Omental fat pad (tissue), 4 donors: Measurements from ENCODE around the gene RPL38. TPM values are rescaled to one million over a fixed set of nuclear protein-coding genes. Genes with fewer than 3 reads are reported as not detected.

Experiments used
- ATAC-seq: fragments of 150-250 bp; one replicate; pipeline ENCODE4 v1.9.1; 2016; ENCODE audit warnings: mild to moderate bottlenecking, moderate library complexity; ENCODE audit not compliant: low FRiP score
- DNase-seq: peaks from one replicate; pipeline ENCODE4 v3.0.0-alpha.2; 2019; ENCODE audit warnings: low spot score
- total RNA-seq, 4 donors: library from RNA; depleted of rRNA; stranded (reverse); fragments of >200 nt; gene quantifications; one replicate each; pipeline ENCODE4 v1.1.0, GENCODE V29; 2016
- TF ChIP-seq, protein P1 (sequence below), 3 donors: fragments of 450-650 bp; IDR thresholded peaks; one replicate each; pipeline ENCODE4 v1.5.1; 2016 to 2017; ENCODE audit warnings: antibody characterized with exemption in 3 of 3, mild to moderate bottlenecking in 3 of 3, moderate library complexity in 2 of 3

The RPL38 gene
- total RNA-seq, 4 donors from 2014 or later: 333 to 392 (median 362) TPM

DNA sequence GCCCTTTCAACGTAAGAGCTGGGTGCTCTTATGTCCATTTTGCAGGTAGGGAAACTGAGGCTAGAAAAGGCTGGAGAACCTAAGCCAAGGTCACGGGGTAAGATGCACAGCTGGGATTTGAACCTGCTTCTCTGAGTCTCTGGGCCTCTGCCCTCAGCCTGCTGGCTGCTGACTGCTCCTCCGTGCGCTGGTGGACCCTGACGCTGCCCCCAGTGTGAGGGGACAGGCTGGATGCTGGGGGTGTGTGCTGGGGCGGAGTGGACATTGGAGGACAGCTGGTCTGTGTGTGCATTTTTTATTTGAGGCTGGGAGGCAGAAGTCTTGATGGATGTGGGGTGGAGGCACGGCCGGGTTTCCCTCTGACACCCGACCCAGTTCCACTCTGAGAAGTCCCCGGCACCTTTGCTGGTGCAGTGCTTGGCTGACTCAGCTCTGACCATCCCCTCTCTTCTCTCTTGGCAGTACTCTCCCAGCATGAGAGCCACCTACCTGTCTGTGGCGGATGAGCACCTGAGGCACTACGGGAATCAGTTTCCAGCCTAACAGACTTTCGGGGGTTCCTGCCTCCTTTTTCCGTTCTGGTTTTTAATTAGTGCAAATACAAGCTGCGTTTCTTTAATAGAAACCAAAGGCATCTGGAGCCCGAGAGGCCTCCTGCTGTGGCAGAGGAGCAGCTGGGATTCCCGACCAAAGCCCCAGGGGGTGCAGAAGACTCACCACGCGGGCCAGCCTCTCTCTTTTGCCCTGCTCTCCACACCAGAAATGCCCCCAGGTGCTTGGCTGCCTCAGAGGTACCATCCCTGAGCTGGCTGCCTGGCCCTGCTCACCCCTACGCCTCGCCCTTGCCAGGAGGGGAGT, 56.4 kb downstream of the RPL38 start:
- no peak for ATAC-seq
- TF ChIP-seq, protein P1, sequence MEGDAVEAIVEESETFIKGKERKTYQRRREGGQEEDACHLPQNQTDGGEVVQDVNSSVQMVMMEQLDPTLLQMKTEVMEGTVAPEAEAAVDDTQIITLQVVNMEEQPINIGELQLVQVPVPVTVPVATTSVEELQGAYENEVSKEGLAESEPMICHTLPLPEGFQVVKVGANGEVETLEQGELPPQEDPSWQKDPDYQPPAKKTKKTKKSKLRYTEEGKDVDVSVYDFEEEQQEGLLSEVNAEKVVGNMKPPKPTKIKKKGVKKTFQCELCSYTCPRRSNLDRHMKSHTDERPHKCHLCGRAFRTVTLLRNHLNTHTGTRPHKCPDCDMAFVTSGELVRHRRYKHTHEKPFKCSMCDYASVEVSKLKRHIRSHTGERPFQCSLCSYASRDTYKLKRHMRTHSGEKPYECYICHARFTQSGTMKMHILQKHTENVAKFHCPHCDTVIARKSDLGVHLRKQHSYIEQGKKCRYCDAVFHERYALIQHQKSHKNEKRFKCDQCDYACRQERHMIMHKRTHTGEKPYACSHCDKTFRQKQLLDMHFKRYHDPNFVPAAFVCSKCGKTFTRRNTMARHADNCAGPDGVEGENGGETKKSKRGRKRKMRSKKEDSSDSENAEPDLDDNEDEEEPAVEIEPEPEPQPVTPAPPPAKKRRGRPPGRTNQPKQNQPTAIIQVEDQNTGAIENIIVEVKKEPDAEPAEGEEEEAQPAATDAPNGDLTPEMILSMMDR (IDR thresholded peaks at IDR 0.05): no peak
- no peak for DNase-seq

Other genes with a start within 250 kb of the RPL38 start
- 1 to 10 TPM; 5.9 to 9.0 (median 7.9) TPM for gene TTYH2, start 9.9 kb downstream of the RPL38 start, total RNA-seq
- gene DNAI2, start 70.6 kb downstream of the RPL38 start, total RNA-seq: not detected
- gene KIF19, start 122.5 kb downstream of the RPL38 start, total RNA-seq: 1 to 10 TPM in 2 of 4 donors, under 1 TPM in 2; 0.72 to 2.4 (median 1.4) TPM
- under 1 TPM in 1 of 4 donors, not detected in 3; 0.36 TPM for gene BTBD17, start 158.2 kb downstream of the RPL38 start, total RNA-seq
- not detected for gene GPR142, start 163.8 kb downstream of the RPL38 start, total RNA-seq
- 10 to 100 TPM; 11.5 to 29.0 (median 16.0) TPM for gene GPRC5C, start 228.4 kb downstream of the RPL38 start, total RNA-seq